ENCODE data around the gene ARRDC5. TPM values are rescaled to one million over a fixed set of nuclear protein-coding genes. Genes with fewer than 3 reads are reported as not detected.
A peak's percentile ranks its signal among the peaks of the same experiment; 100 is the strongest.

The ARRDC5 gene
- total and polyA plus RNA-seq, 2 donors (not counting 1 experiment from before 2014, with no cell fraction given), result not detected

GRCh38 chr19:4922530-4923275, 20.0 kb upstream of the ARRDC5 start:
- DNase-seq (ENCODE audit: low read depth in 2 of 2), result no peak
- TF ChIP-seq CTCF (conservative IDR thresholded peaks at IDR 0.05 in 1 of 2, IDR thresholded peaks at IDR 0.05 in 1 of 2; ENCODE audit: low read depth in 1 of 2, low read length in 2 of 2) (no peak), EZH2 (IDR thresholded peaks at IDR 0.05; ENCODE audit: low read length, missing control alignments) (no peak)
- Histone ChIP-seq H3K27me3 (ENCODE audit: control insufficient read depth, insufficient read depth, low read length) (no peaks in the 10 kb centered on the region), H2AFZ (ENCODE audit: low read length) (no peak overlapping the region), H3K79me2 (ENCODE audit: control insufficient read depth, insufficient read depth, low read length) (peaks cover 80% of the 10 kb centered on the region), H3K9me3 (ENCODE audit: control insufficient read depth, insufficient read depth, low read depth, low read length) (no peaks in the 10 kb centered on the region), H3K36me3 (ENCODE audit: control insufficient read depth, insufficient read depth, low read length) (peaks cover 5% of the 10 kb centered on the region), H3K4me2 (ENCODE audit: extremely low read depth, insufficient read depth, low read length) (no peak overlapping the region), H3K4me3 (replicated peaks in 1 of 4; ENCODE audit: control extremely low read depth in 1 of 4, insufficient read depth in 1 of 4, low read depth in 3 of 4, low read length in 4 of 4) (no peak overlapping the region), H4K20me1 (ENCODE audit: control insufficient read depth, extremely low read depth, insufficient read depth, low read length) (no peaks in the 10 kb centered on the region), H3K27ac (ENCODE audit: insufficient read depth, low read length) (no peak overlapping the region), H3K4me1 (ENCODE audit: control insufficient read depth, extremely low read depth, insufficient read depth, low read length) (no peaks in the 10 kb centered on the region), H3K9ac (ENCODE audit: insufficient read depth, low read length) (no peak overlapping the region)

GRCh38 chr19:4916292-4917082, 13.8 kb upstream of the ARRDC5 start:
- Histone ChIP-seq H3K4me2 (ENCODE audit: extremely low read depth, insufficient read depth, low read length) (no peak overlapping the region), H3K27ac (ENCODE audit: insufficient read depth, low read length) (peak overlapping the region; percentile 56), H3K27me3 (ENCODE audit: control insufficient read depth, insufficient read depth, low read length) (no peaks in the 10 kb centered on the region), H3K4me1 (ENCODE audit: control insufficient read depth, extremely low read depth, insufficient read depth, low read length) (peaks cover 20% of the 10 kb centered on the region), H3K4me3 (replicated peaks in 1 of 4; ENCODE audit: control extremely low read depth in 1 of 4, insufficient read depth in 1 of 4, low read depth in 3 of 4, low read length in 4 of 4) (no peak overlapping the region), H4K20me1 (ENCODE audit: control insufficient read depth, extremely low read depth, insufficient read depth, low read length) (no peaks in the 10 kb centered on the region), H3K36me3 (ENCODE audit: control insufficient read depth, insufficient read depth, low read length) (peaks cover 13% of the 10 kb centered on the region), H3K79me2 (ENCODE audit: control insufficient read depth, insufficient read depth, low read length) (peaks cover 87% of the 10 kb centered on the region), H2AFZ (ENCODE audit: low read length) (no peak overlapping the region), H3K9me3 (ENCODE audit: control insufficient read depth, insufficient read depth, low read depth, low read length) (no peaks in the 10 kb centered on the region), H3K9ac (ENCODE audit: insufficient read depth, low read length) (no peak overlapping the region)
- DNase-seq (ENCODE audit: low read depth in 2 of 2), result no peak
- TF ChIP-seq CTCF (conservative IDR thresholded peaks at IDR 0.05 in 1 of 2, IDR thresholded peaks at IDR 0.05 in 1 of 2; ENCODE audit: low read depth in 1 of 2, low read length in 2 of 2) (no peak), EZH2 (IDR thresholded peaks at IDR 0.05; ENCODE audit: low read length, missing control alignments) (no peak)

GRCh38 chr19:4914736-4915501, 12.2 kb upstream of the ARRDC5 start:
- H3K4me2 ChIP-seq (ENCODE audit: extremely low read depth, insufficient read depth, low read length), result peak overlapping the region; percentile 45
- H3K79me2 ChIP-seq (ENCODE audit: control insufficient read depth, insufficient read depth, low read length), result peaks cover 83% of the 10 kb centered on the region
- no peaks in the 10 kb centered on the region for H3K9me3 ChIP-seq (ENCODE audit: control insufficient read depth, insufficient read depth, low read depth, low read length)
- H3K27ac ChIP-seq (ENCODE audit: insufficient read depth, low read length), result peak overlapping the region; percentile 56
- peak; percentile 80 to 87 for DNase-seq (ENCODE audit: low read depth in 2 of 2)
- no peak overlapping the region for H3K4me3 ChIP-seq (replicated peaks in 1 of 4; ENCODE audit: control extremely low read depth in 1 of 4, insufficient read depth in 1 of 4, low read depth in 3 of 4, low read length in 4 of 4)
- H3K36me3 ChIP-seq (ENCODE audit: control insufficient read depth, insufficient read depth, low read length), result peaks cover 13% of the 10 kb centered on the region
- H3K4me1 ChIP-seq (ENCODE audit: control insufficient read depth, extremely low read depth, insufficient read depth, low read length), result peaks cover 28% of the 10 kb centered on the region
- TF ChIP-seq CTCF (conservative IDR thresholded peaks at IDR 0.05 in 1 of 2, IDR thresholded peaks at IDR 0.05 in 1 of 2; ENCODE audit: low read depth in 1 of 2, low read length in 2 of 2) (no peak), EZH2 (IDR thresholded peaks at IDR 0.05; ENCODE audit: low read length, missing control alignments) (no peak)
- no peaks in the 10 kb centered on the region for H4K20me1 ChIP-seq (ENCODE audit: control insufficient read depth, extremely low read depth, insufficient read depth, low read length)
- no peaks in the 10 kb centered on the region for H3K27me3 ChIP-seq (ENCODE audit: control insufficient read depth, insufficient read depth, low read length)
- no peak overlapping the region for H2AFZ ChIP-seq (ENCODE audit: low read length)
- no peak overlapping the region for H3K9ac ChIP-seq (ENCODE audit: insufficient read depth, low read length)
